AG08395 (cell line): Measurements from ENCODE around the gene SLC22A5.

Source experiments
- DNase-seq: peaks from one replicate; pipeline ENCODE4 v3.0.0; 2012; ENCODE audit warnings: mixed read lengths, low spot score

SLC22A5 gene

GRCh38 chr5:132368186-132368585 lies 1.3 kb upstream of the SLC22A5 start:
- DNase-seq = no peak

GRCh38 chr5:132369007-132369473 lies 470 bp upstream of the SLC22A5 start:
- no peak for DNase-seq

GRCh38 chr5:132370181-132370970 lies 866 bp downstream of the SLC22A5 start:
- DNase-seq = no peak

DNA sequence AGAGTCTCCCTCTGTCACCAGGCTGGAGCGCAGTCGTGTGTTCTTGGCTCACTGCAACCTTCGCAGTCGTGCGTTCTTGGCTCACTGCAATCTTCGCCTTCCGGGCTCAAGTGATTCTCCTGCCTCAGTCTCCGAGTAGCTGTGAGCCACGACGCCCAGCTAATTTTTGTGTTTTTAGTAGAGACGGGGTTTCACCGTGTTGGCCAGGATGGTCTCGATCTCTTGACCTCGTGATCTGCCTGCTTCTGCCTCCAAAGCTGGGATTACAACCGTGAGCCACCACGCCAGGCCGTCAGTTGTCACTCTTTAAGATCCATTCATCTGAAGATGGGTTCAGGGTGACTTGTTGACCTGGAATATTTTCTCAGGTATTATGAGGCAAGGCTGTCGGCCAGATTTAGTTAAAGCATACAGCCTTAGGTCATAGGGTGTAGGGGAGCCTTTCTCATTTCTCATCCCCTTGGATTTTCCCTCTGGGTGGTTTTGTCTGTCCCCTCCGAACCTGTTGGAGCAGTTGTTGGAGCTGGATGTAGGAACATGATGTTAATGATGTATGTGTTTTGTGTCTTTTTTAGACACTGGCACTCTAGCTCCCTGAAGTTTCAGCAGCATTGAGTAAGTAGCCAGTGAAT lies 1.6 kb downstream of the SLC22A5 start:
- DNase-seq = no peak

DNA sequence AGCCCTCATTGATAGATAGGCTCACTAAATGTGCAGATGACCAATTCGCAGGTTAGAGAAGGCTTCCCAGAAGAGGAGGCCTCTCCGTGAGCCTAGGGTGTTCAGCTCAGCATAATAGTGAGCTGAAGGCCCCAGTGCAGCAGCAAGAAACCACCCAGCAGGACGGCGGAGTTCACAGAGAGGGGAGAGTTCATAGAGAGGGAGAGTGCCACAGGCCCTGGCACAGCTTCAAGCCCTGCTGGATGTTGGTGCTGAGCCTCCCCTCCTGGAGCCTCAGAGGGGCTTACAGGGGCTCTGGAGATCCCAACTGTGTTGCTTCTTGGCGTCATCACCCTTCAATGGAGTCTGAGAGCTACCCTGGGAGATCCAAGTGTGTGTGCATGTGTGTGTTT lies 2.1 kb downstream of the SLC22A5 start:
- DNase-seq = no peak

DNA sequence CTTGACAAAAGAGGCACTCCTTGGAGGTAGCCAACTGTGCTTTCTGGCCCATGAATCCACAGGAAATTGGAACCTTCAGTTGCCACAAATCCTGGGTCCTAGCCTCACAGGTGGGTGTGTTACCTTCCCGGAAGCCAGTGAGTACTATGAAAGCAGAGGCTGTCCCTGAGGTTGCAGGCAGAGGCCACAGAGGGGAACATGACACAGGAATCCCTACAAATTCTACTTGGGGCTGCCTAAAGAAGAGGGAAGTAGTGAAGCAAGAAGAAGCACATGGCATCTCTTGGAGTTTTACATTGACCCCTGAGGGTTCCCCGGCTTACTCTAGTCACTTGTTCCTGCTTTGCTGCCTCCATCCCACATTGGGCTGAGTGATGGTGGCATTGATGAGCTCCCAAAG lies 2.6 kb downstream of the SLC22A5 start:
- DNase-seq = no peak

DNA sequence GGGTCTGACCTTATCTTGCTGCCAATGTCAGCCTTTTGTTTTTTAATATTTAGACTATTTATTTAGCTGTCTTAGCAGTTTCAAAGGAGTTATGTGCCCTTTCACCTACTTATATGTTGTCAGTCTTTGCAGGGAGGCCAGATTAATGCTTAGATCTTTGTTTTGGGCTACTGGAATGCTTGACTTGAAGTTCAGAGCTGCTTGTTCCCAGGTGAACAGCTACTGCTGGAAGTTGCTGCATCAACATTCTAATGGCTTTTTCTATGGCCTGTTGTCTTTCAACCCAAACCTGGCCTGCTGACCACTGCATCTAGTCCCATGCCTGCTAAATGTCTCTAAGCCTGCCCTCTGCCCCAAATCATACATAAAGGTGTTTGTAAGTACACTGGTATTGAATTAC lies 3.0 kb downstream of the SLC22A5 start:
- no peak for DNase-seq

DNA sequence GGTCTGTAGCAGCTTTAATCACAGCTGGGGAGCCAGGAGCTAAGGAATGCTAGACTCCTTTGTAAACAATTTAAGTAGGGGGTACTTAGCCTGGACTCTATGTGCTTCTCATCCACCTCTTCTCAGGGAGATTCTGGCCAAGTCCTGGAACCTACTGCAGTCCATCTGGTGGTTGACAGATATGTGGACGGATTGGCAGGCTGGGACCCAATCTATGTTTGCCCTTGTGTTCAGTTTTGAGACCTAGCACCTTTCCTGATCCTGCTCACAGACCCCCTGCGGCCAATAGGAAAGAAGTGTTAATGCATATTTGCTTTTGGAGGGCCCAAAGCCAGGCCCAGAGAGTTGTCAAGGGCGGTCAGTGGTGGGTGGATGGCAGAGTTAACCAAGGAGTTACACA lies 6.4 kb downstream of the SLC22A5 start:
- DNase-seq = no peak

DNA sequence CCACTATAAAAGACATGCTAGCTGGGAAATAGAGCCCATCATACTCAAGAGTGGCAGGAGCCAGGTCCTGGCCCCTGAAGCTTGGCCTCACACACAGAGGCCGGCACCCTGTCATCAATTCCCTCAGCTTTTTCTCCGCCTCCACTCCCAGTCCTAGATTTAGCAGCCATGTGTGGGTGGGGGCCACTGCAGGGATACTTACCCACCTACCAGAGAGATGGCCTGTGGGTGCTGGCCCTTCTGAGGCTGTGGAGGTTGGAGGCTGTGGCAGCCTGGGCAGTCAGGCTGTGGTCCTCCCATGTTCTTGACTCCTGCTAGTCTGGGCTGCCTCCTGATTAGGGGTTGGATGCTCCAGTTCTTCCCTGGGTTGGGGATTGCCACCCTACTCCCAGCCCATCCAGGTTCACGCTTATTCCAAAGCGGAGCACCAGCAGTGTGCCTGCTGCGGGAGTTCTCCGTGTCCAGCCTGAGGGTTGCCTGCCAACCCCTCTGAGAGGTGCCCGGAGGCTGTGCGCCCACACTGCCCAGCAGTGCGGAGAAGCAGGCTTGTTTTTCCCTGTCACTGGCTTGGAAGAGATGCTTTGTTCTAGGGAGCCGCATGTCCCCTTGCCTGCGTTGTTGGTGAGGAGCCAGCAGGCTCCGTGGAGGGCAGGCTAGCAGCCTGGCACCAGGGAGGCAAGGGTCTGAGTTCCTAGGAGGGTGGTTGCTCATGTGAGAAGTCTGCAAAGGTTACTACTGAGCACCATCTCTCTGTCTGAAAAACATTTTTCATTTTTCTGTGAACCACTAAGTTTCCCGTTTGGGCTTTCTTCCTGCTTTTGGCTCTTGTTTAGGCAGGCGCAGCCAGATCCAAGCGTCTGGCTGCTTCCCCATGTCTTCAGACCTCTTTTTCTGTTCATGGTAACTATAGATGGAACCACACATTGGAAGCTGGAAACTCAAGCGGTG lies 7.5 kb downstream of the SLC22A5 start:
- DNase-seq = no peak

DNA sequence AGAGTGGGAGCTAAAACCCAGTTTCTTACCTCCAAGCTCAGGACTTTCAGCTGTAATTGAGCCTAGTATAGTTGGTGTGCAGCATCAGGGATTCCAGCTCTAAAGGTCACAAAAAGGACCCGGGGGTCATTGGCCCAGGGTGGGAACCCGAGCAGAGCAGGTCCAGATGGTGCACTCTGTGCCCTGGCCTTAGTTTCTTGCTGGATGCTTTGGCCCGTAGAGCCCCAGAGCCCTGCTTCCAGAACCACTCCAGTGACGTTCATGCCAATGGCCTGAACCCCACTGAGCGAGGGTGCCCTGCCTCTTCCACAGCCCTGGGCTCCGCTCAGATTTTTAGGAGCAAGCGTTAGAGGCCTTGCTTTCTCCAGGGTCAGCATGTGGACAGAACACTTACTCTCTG lies 8.2 kb downstream of the SLC22A5 start:
- DNase-seq = no peak

GRCh38 chr5:132378580-132378979 lies 9.1 kb downstream of the SLC22A5 start:
- peak; percentile 26 for DNase-seq

- no peak for DNase-seq
These were observed 10.5 kb downstream of the SLC22A5 start for GRCh38 chr5:132380047-132380446.

DNA sequence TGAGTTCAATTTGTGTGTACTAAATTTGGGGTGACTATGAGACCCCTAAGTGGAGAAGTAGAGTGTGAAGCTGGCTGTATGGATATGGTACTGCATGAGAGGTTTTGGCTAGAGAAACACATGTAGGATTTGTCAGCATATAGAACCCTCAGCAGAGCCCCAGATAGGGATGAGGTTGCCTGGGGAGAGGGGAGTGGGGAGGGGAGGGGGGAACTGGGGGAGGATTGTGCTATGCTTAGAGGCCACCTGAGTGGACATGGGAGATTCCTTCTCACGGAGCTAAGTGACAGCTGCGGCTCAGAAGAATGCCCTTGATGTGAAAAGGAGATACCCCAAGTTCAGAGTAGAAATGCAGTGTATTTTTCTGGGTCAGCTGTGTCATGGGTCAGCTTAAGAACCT lies 11.2 kb downstream of the SLC22A5 start:
- no peak for DNase-seq

DNA sequence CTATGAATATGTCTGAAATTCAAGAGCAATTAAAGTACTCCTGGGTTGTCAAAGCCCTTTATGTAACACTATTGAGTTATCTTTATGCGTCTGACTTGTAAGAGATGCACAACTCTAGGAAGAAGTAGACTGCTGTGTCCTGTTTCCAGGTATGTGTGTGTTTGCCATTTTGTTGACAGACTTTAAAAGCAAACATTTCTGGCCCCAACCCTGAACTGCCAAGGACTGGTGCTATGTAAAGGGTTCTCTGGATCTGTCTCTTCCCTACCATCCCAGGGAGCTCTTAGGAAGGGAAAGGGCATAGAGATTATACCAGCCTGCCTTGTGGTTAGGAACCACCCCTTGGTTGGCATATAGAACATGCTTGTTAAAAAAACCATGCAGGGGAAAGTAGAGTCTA lies 12.1 kb downstream of the SLC22A5 start:
- no peak for DNase-seq

GRCh38 chr5:132383261-132383660 lies 13.8 kb downstream of the SLC22A5 start:
- no peak for DNase-seq

DNA sequence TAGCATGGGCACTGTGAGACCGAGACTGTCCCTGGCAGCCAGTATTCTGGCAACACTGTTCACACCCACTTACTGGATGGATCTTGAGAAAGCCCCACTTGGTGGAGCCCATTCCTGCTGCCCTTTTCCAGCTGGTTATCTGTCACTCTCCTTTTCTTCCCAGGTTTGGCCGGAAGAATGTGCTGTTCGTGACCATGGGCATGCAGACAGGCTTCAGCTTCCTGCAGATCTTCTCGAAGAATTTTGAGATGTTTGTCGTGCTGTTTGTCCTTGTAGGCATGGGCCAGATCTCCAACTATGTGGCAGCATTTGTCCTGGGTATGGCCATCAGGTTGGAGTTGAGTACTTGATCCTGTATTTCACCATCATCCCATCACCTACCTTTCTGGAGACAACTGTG lies 14.5 kb downstream of the SLC22A5 start:
- DNase-seq = no peak

DNA sequence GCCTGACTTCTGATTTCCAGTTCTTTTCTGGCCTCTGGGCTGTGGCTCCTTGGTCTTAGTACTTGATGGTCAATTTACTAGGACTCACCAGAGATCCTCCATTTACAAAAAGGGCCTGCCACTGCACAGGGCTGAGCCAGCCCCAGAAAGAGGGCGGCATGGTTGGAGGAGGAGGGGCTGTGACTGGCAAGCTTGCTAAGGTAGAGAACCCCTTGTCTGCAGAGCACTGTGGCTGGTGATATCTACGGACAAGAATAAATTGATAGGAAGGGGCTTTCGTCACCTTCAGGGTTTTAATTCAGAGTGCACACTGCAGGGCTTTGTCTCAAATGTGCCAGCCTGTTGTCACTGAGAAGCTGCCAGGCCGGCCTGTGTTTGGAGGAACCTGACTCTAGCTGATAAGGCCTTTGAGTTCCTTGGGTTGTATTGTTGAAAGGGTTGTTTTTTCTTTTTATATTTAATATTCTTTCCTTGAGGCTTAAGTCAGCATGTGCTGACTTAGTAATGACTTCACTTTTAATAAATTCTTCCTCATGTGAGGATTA lies 15.1 kb downstream of the SLC22A5 start:
- no peak for DNase-seq

DNA sequence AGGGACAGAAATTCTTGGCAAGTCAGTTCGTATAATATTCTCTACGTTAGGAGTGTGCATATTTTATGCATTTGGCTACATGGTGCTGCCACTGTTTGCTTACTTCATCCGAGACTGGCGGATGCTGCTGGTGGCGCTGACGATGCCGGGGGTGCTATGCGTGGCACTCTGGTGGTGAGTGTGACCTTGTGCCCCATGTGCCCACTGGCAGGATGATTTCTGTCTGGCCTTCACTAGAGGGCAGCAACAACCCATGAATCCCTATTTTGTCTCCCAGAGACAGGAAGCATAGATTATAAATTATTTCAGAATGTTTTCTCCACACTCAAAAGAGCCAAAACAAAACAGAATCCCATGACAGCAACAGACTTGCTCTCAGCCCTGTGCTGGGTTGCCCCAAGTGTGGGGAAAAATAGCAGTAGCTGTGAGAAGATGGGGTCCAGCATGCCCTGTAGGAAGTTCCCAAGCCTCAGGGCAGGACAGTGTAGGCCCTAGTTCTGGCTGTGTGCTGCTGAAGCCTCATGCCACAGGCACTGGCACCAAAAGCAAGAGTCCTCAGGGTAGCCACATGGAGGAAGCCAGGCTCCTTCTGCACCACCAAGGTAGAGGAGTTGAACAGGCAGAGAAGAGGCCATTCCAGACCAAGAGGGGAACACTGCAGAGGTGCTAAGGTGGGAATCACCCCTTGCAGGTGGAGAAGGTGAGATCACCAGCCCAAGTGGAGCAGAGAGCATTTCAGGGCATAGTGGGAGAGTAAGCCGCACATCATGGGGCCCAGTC lies 16.0 kb downstream of the SLC22A5 start:
- peak; percentile 83 for DNase-seq

DNA sequence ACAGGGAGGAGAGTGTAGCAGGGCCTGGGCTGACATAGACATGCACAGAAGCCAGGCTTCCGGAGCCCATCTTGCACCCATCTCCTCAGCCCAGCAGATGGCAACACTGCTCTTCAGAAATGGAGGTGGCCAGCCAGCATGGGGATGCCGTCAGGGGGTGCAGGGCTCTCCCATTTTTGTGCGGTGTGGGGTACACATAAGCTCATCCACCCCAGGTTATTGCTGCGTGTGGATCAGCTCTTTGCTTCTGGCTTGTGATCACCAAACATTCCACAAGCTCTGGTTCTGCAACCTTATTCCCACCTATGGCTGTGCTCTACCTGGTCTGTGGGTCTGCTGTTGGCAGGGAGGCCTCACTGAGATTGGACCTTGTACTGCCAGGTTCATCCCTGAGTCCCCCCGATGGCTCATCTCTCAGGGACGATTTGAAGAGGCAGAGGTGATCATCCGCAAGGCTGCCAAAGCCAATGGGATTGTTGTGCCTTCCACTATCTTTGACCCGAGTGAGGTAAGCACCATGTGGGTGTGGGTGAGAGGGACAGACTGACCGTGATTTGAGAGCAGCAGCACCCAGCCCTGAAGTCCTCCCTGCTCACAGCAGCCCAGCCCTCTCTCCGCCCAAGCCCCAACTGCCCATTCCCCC lies 17.3 kb downstream of the SLC22A5 start:
- DNase-seq = peak; percentile 79

GRCh38 chr5:132387640-132388117 lies 18.2 kb downstream of the SLC22A5 start:
- DNase-seq = peak; percentile 94
